Measurements from ENCODE around the gene PHACTR3.

Gene PHACTR3

DNA sequence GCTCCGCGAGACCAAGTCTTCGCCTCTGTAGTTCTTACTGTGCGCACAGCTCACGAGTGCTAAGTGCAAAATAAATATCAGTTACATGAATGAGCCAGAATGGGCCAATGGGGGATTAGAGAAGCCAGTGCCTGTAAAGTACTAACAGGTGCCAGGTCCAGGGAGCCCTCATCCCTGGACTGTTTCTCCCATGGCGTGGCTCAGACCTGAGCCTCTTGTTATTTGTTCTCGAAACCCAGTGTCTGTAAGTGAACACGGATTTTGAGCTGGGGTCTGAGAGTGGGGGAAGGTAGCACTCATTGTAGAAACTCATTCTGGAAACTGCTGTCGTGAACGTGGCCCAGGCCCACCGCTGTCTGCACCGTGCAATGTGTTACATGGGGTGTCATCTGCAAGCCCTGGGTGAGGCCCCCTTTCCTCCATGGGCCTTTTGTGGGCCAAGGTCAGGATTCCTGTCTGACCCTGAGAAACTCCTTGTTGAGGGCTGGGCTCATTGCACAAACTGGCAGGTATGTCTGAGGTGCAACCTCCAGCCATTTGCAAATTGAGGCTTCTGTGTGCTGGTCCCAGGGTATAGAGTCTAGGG is 174.4 kb downstream of the PHACTR3 start:
- Histone ChIP-seq H3K27ac (ENCODE audit: low read length) (no peak overlapping the region), H3K27me3 (replicated peaks; ENCODE audit: insufficient read depth, low read length) (no peaks in the 10 kb centered on the region; the same call in none of the 2 replicates), H3F3A (ENCODE audit: insufficient read depth, low read length) (no peaks in the 10 kb centered on the region), H2AFZ (ENCODE audit: low read length) (no peak overlapping the region), H4K20me1 (ENCODE audit: insufficient read depth, low read length) (no peaks in the 10 kb centered on the region), H3K9me3 (replicated peaks; ENCODE audit: insufficient read depth, low read length) (no peaks in the 10 kb centered on the region), H3K36me3 (replicated peaks; ENCODE audit: insufficient read depth, low read length) (no peaks in the 10 kb centered on the region), H3K79me2 (ENCODE audit: low read length) (no peaks in the 10 kb centered on the region), H3K9ac (ENCODE audit: low read length) (no peak overlapping the region), H3K9me2 (replicated peaks; ENCODE audit: insufficient read depth, low read length) (no peaks in the 10 kb centered on the region), H3K4me1 (ENCODE audit: low read length) (no peaks in the 10 kb centered on the region), H3K4me3 (ENCODE audit: low read length) (no peak overlapping the region), H3K4me2 (ENCODE audit: low read depth, low read length) (no peak overlapping the region)
- no peak for DNase-seq
- TF ChIP-seq, protein P1, sequence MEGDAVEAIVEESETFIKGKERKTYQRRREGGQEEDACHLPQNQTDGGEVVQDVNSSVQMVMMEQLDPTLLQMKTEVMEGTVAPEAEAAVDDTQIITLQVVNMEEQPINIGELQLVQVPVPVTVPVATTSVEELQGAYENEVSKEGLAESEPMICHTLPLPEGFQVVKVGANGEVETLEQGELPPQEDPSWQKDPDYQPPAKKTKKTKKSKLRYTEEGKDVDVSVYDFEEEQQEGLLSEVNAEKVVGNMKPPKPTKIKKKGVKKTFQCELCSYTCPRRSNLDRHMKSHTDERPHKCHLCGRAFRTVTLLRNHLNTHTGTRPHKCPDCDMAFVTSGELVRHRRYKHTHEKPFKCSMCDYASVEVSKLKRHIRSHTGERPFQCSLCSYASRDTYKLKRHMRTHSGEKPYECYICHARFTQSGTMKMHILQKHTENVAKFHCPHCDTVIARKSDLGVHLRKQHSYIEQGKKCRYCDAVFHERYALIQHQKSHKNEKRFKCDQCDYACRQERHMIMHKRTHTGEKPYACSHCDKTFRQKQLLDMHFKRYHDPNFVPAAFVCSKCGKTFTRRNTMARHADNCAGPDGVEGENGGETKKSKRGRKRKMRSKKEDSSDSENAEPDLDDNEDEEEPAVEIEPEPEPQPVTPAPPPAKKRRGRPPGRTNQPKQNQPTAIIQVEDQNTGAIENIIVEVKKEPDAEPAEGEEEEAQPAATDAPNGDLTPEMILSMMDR (IDR thresholded peaks at IDR 0.05; ENCODE audit: low read length): no peak
- TF ChIP-seq EZH2phosphoT487 (IDR thresholded peaks at IDR 0.05; ENCODE audit: low read length) (no peak), EZH2 (optimal IDR thresholded peaks at IDR 0.05; ENCODE audit: low read depth, low read length) (no peak)

DNA sequence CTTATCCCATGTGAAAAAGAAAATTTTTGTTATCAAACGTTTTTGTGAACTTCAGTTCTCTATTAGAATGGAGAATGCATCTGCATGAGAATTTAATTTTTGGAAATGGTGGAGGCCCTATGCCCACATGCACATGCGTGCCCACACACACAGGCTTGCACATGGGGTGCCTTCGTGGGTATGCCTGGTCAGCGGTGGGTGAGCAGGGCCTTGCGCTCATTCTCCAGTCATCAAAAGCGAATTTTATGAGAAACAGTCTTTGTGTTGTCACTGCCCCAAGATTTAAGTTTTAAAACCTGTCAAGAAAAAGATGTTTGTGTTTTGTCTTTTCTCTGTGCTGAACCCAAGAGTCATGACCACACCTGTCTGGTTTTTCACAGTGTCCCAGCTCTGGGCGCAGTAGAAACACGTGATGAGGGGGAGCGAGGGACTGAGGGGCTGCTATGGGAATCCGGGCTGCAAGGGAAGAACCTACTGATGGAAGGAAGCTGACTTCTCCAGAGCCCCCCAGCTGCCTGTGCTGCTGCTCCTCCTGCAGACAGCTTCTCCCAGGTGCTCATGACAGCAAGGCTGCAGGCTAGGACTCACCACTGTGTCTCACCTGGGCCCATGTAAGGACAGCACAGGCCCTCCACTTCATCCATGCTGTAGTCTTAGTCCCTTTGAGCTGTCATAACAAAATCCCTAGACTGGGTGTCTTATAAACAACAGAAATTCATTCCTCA is 175.5 kb downstream of the PHACTR3 start:
- H3K36me3 ChIP-seq (replicated peaks; ENCODE audit: insufficient read depth, low read length): no peaks in the 10 kb centered on the region
- DNase-seq: no peak
- no peaks in the 10 kb centered on the region for H3K9me3 ChIP-seq (replicated peaks; ENCODE audit: insufficient read depth, low read length)
- H3K9ac ChIP-seq (ENCODE audit: low read length): no peak overlapping the region
- no peak overlapping the region for H3K27ac ChIP-seq (ENCODE audit: low read length)
- H3K27me3 ChIP-seq (replicated peaks; ENCODE audit: insufficient read depth, low read length): no peaks in the 10 kb centered on the region; the same call in 1 of the 2 replicates
- no peaks in the 10 kb centered on the region for H3F3A ChIP-seq (ENCODE audit: insufficient read depth, low read length)
- H3K4me1 ChIP-seq (ENCODE audit: low read length): no peaks in the 10 kb centered on the region
- no peak overlapping the region for H3K4me2 ChIP-seq (ENCODE audit: low read depth, low read length)
- TF ChIP-seq EZH2phosphoT487 (IDR thresholded peaks at IDR 0.05; ENCODE audit: low read length) (no peak), EZH2 (optimal IDR thresholded peaks at IDR 0.05; ENCODE audit: low read depth, low read length) (no peak)
- TF ChIP-seq, protein P1 (IDR thresholded peaks at IDR 0.05; ENCODE audit: low read length): no peak
- H2AFZ ChIP-seq (ENCODE audit: low read length): no peak overlapping the region
- H3K4me3 ChIP-seq (ENCODE audit: low read length): no peak overlapping the region
- H3K79me2 ChIP-seq (ENCODE audit: low read length): no peaks in the 10 kb centered on the region
- no peaks in the 10 kb centered on the region for H4K20me1 ChIP-seq (ENCODE audit: insufficient read depth, low read length)
- H3K9me2 ChIP-seq (replicated peaks; ENCODE audit: insufficient read depth, low read length): no peaks in the 10 kb centered on the region

DNA sequence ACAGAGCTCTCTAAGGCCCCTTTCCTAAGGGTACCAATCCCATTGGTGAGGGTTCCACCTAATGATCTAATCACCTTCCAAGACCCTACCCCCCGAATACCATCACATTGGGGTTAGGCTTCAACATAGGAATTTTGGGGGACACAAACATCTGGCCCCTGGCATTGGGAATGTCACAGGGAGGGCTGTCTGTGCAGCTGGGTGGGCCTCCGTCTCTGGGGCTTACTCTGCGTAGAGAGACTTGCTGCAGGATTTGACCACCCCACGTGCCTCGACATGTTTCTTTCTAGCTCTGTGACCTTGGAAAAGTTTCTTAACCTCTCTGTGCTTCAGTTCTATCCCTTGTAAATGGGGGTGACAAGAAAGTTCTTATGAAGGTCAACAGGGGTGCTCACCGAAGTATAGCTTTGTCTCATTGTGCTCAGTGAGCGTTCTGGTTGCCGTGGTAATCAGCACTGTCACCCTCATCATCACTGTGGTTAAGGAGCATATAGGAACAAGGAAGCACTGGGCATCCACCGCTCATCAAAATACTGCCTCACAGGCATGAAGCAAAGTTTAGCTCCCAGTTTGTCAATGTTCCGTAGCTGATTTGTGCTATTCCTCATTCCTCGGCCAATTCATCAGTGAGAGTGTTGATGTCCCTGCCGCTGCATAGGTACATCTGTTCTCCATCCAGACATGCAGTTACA is 176.3 kb downstream of the PHACTR3 start:
- Histone ChIP-seq H3F3A (ENCODE audit: insufficient read depth, low read length) (no peaks in the 10 kb centered on the region), H3K27ac (ENCODE audit: low read length) (no peak overlapping the region), H3K4me1 (ENCODE audit: low read length) (no peaks in the 10 kb centered on the region), H3K9ac (ENCODE audit: low read length) (no peak overlapping the region), H3K36me3 (replicated peaks; ENCODE audit: insufficient read depth, low read length) (no peaks in the 10 kb centered on the region), H3K9me3 (replicated peaks; ENCODE audit: insufficient read depth, low read length) (no peaks in the 10 kb centered on the region), H3K4me2 (ENCODE audit: low read depth, low read length) (no peak overlapping the region), H2AFZ (ENCODE audit: low read length) (no peak overlapping the region), H3K9me2 (replicated peaks; ENCODE audit: insufficient read depth, low read length) (no peaks in the 10 kb centered on the region), H3K79me2 (ENCODE audit: low read length) (no peaks in the 10 kb centered on the region), H4K20me1 (ENCODE audit: insufficient read depth, low read length) (no peaks in the 10 kb centered on the region), H3K4me3 (ENCODE audit: low read length) (no peak overlapping the region), H3K27me3 (replicated peaks; ENCODE audit: insufficient read depth, low read length) (no peaks in the 10 kb centered on the region; the same call in 1 of the 2 replicates)
- TF ChIP-seq EZH2phosphoT487 (IDR thresholded peaks at IDR 0.05; ENCODE audit: low read length): no peak
- TF ChIP-seq, protein P1 (IDR thresholded peaks at IDR 0.05; ENCODE audit: low read length): no peak
- TF ChIP-seq EZH2 (optimal IDR thresholded peaks at IDR 0.05; ENCODE audit: low read depth, low read length): no peak
- DNase-seq: no peak

Measured in MM.1S (cell line).